A673 (cell line): ENCODE data around the gene CPT1A.

ENCODE experiments used
- CTCF ChIP-seq: fragments of 300-800, 200-600 bp; sonication (generic); conservative IDR thresholded peaks from 2 replicates; pipeline ENCODE4 v1.5.1; 2017; ENCODE audit warnings: low read depth, mild to moderate bottlenecking, antibody characterized with exemption, low read length, moderate library complexity, mixed read lengths
- EZH2 ChIP-seq: fragments of 200-600 bp; sonication (generic); IDR thresholded peaks from 2 replicates; pipeline ENCODE4 v1.6.1; 2017; ENCODE audit warnings: borderline replicate concordance, low read depth, mild to moderate bottlenecking, mixed read lengths, antibody characterized with exemption, low read length; ENCODE audit not compliant: poor library complexity, severe bottlenecking

- TF ChIP-seq CTCF (no peak), EZH2 (no peak)
These were observed 68.8 kb downstream of the CPT1A start for GRCh38 chr11:68772936-68773335.
